ENCODE measurements around the gene GPC6.

Gene GPC6

DNA sequence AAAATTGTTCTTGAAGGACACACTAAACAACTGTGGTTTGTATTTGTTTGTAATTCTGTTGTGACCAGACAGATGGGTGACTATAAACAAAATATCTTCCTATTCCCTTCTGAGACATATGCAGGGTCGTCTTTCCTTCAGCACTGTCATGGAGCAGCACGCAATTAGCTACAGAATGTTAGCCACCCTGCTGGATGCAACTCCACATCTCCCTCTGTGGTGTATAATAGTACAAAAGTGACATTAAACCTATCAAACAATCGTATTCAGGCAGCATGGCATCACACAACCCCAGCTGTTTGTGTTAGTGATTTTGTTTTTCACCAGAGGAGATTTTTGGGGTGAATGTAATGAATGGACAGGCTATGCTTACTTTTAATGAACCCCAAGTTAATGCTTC, 146.2 kb downstream of the GPC6 start:
- no peak for DNase-seq (ENCODE audit: low spot score)

DNA sequence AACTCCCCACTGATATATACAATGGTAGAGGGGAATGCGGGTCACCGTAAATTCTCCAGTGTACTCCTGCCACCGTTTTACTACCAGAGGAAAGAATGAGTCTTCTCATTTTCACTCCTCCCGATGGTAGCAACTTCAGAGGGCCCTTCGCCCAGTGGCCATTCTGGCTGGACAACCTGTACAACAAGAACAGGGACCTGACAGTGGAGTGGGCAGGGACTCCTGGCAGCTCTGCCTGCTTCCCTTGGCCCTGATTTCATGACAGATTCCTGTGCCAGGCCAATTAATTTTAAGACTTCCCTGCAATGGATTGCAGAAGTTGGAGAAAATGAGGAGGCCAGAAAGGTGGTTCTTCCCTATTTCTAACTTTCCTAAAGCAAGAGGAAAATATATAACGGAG, 148.9 kb downstream of the GPC6 start:
- no peak for DNase-seq (ENCODE audit: low spot score)

DNA sequence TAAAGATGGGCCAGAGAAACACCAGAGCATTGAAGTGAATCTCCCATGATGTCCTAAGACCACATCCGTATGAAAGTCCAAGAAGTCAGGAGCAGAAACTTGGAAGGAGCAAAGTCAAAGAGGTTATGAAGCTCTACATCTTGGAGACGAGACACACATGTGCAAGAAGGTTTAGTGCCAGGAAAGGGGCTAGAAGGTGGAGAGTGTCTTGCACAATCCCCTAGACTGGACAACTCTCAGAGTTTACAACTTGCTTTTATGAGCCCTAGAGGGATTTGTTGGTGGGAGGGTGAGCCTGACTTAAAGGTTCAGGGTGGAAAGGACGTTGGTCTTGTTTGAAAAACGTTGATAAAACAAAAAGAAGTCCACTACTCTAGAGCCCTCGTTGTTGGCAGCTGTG, 150.6 kb downstream of the GPC6 start:
- no peak for DNase-seq (ENCODE audit: low spot score)

DNA sequence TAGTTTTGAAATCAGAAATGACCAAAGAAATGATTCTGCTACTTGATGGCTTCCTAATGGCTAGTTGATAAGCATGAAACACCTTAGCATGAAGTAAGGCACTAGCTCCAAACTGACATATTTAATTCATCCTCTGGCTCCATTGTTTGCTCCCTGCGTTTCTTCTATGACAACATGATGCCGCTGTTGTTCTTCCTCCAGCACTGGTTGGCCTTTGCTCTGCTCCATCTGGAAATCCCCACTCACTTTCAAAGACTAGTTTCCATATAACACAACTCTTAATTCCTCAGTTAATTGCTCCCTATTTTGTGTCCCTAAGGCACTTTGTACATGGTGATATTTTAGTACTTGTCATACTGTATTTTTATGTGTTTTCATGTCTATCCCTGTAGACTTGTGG, 151.6 kb downstream of the GPC6 start:
- DNase-seq (ENCODE audit: low spot score): no peak

DNA sequence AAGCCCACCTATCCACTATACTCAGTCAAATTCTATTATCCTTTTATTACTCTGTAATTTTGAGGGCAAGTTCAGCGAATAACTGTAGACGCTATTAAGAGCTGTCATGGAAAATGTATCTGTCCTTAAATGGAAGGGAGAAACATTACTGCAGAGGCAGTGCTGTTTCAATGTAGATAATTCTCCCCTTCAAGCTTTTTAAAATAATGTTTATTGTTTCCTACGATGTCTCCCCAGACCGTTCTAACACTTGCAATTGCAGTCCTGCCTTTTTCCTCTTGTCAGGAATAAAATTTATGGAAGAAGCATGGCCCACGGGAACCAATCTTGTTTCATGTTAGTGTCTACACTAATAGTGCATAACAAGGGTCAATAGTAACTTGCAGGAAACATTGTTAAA, 159.5 kb downstream of the GPC6 start:
- no peak for DNase-seq (ENCODE audit: low spot score)

DNA sequence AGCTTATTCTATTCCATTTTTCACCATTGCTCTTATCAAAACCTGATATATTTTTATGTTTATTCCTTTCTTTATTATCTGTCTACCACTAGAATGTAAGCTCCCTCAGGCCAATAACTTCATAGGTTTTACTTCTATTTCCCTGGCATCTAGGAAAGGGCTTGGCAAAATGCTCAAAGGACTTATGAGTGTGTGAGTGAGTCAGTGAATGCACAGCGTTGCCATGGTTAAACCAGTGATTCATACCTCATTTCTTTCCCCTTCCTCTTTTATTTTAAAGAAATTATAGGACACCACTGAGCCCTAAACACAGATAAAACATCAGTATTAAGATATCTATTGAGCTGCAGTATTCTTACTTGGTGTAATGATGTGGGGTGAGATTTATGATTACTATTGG, 162.1 kb downstream of the GPC6 start:
- DNase-seq (ENCODE audit: low spot score): peak; percentile 37

DNA sequence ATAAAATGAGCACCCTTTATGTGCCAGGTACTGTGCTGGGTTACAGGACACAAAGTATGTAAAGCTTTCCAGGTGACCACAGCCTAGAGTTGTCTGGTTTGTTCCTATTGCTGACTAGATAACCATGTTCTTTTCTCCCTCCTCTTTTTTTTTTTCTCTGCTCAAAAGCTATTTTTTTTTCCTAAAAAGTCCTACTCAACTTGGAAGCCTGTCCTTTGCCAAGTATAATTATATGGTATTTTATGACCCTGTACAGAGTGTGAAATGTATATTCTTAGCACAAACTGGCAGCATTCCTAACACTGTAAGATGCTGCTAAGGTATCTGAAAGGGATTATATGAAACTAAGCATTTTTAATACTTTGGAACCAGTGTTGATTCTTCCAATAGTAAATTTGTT, 171.0 kb downstream of the GPC6 start:
- no peak for DNase-seq (ENCODE audit: low spot score)

DNA sequence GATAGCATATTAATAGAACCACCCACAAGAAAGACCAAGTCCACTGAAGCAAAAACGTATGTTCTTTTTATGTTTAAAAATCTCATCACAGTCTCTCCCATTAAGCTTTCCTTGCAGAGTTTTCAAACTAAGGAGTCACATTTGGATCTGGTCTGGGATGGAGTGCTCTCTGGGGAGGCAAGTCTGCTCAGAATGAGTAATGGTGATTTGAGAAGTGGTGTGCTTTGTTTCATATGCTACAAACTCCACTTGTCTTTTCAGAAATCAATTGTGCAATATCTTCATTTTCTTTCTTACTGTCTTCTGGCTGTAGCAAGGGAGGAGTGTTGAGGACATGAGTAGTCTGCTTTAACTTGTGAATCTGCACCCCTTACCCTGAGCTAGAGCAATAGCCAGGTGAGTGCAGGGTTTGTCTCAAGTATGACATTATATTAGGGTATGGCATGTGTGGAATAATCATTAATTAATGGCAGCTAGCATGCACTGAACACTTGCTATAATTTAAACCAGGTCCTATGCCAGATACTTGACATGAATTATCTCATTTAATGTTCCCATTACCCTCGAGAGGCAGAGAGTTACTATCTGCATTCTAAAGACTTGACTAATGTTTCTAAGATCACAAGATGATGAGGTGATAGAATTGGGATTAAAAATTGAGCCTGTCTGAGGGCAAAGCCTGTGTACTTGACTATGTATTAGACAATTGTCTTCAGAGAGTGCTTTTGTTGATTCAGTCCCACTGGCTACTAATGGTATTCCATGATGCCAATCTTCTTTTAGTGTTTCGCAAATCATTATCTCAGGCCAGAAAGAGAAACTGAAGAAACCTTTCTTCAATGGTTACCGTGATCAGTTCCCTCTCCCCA, 171.8 kb downstream of the GPC6 start:
- DNase-seq (ENCODE audit: low spot score): no peak

DNA sequence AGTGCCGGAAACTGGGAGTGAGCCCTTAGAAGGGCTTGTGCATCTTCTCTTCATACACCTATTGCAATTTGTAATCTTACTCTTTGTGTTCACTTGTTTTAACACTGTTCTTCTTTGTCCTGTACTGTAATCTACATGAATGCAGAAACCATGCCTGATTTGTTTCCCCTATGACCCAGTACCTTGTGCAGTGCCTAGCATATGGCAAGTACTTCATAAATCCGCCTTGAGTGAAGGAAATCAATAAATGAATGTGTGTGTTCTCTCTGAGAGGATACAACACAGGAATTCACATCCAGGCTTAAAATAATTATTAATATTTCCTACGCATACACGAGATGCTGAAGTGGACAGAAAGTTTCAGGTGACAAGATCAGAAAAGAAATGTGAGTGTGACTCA, 172.6 kb downstream of the GPC6 start:
- no peak for DNase-seq (ENCODE audit: low spot score)

DNA sequence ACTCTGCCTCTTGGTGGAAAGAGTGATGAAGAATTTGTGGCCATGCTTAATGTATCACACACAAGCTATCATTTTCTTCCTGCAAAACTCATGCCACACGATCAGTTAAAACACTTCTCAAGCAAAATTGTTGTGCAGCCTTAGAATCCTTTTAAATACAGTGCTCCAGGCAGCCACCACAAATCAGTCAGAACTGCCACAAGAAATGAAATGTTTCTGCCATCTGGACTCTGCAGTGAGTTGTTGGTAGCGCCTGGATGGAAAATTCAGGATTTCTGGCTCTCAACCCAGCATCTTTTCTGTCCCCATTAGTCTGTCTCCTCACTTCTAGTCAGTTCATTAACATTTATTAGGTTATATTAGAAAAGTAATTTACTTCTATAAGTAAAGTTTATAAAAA, 179.5 kb downstream of the GPC6 start:
- DNase-seq (ENCODE audit: low spot score): no peak

DNA sequence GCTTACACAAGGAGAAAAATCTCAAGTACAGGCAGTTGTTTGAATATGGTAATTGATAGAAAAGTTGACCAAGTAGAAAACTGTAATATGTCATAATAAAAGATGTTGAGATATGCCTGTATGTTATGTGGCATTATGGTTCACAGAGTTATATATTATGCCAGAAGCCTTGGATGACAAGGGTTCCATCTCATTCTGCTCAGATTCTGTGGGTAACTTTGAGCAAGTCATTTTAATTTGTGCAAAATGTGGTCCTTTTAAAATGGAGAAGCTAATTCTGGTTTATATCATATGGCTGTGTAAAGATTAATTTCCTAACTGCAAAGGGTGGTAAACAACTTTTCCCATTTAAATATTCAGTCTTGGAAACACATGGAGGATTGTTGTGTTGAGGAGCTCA, 180.9 kb downstream of the GPC6 start:
- DNase-seq (ENCODE audit: low spot score): no peak

DNA sequence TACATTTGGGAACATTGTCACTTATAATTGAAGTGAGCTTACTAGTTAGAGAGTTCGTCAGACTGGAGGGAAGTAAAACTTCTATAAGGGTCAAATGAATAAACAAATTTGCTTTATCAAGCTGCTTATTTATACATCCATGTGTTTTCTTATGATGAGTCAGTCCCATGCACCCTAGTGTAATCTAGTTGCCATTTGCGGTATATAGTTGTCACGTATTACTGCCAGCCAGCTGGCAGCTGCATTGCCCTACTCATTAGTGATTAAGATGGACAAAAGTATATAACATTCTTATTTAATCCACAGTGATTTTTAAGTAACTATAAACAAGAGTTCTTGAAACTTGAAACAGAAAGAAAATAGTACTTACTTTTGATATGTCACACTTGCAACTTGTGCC, 182.4 kb downstream of the GPC6 start:
- no peak for DNase-seq (ENCODE audit: low spot score)

DNA sequence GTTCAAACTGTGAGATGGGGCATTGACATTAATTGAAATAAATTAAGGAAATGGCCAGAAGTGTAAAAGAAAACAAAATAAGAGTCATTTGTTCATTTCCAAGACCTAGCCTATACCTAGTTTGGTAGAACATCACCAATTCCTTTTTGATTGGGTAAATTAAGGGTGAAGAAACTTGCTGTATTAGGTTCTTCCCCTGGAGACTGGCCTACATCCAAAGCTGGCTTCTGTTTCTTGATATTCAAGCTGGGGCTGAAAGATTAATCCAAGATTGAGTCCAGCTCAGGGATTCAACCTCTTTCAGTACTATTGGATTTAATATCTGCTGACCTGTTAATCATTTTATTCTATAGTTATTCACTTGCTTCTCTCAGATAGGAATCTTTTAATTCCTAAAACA, 183.2 kb downstream of the GPC6 start:
- DNase-seq (ENCODE audit: low spot score): no peak

DNA sequence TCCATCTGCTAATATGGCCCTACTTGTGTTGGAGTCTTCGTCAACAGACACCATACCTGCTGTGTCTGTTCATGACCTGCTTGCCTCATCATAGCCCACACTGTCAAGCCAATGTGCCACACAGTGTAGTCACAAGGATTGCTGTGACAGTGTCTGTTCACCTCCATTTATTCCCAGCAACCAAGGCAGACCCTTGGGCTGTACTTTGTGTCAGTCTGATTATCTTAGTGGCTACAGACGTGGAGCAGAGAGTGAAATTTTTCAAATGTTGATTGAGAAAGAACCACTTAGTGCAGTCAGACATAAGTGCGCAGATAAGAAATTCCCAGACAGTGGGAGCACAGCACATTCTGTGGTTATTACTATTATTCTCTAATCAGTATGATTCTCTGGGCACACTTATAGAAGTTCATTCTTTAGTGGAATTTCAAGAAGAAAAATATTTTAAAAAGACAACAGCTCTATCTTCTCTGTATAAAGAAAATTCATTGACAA, 184.6 kb downstream of the GPC6 start:
- no peak for DNase-seq (ENCODE audit: low spot score)

DNA sequence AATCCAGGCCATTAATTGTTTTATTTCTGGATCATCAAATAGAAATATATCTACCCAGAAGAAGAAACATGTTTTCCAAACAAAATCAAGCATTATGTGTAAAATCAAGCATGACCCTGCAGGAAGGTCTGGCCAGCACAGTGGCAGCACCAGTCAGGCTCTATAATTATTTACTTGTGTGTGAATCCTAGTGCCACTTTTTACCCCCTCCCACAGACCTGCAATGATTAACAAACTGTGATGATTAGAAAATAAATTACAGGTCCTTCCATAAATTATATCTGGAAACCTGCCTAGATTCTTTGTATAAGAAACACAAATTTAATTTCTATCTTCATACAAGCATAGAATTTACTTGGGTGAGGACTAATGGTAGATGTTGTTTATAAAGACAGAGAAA, 186.1 kb downstream of the GPC6 start:
- no peak for DNase-seq (ENCODE audit: low spot score)

DNA sequence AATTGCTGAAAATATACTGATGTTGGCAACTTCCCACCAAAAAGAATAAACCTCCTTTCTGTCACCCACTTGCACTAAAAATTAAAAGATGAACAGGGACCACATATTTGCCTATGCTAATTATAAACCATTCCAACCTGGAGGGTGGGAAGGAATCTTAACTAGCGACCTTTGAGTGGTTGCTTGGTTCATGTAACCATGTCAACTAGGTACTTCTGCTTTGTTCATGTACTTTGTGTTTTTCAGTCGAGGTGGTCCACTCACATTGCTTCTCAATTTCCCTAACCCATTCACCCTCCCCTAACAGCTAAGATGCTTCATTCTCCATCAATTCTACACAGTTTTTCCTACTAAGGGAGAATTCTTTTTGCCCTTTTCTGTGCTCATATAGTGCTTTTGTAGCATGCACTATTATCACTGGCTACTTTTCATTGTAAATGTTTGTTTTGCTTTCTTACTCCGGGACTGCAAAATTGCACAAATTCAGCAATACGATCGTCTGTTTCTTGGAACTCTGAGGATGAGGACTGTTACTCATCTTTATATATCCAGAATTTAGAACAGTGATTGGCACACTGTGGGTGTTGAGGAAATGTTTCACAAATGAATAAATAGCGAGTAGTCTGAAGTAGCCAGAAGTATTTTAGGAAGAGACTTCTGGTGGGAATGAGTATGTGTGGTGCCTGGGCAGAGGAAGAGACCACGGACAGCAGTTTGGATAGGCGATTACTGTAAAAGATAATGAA, 187.5 kb downstream of the GPC6 start:
- no peak for DNase-seq (ENCODE audit: low spot score)

DNA sequence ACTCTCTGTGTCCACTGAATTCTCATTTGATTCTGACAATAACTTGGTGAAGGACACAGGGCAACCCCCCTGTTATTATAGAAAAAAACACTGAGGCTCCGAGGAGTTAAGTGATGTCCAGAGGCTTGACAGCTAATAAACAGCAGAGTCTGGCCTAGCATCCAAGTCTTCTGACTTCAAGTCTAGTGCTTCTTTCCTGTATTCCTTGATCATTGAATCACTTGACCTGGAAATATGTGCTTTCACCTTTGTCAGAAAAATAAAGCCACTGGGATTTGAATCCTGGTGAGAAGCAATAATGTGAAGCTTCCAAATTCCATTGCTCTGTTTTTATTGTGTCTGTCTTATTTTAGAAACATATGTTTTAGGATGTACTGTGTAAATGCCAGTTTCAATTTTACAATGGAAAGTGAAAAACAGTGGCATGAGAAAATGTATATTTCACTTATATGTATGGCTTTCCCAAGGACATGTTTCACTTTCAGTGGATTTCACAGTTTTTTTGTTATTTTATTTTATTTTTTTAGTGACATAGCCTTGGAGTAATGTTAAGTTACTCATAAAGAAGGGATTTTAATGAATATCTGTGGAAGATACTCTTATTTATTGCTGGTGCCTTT, 190.2 kb downstream of the GPC6 start:
- no peak for DNase-seq (ENCODE audit: low spot score)

DNA sequence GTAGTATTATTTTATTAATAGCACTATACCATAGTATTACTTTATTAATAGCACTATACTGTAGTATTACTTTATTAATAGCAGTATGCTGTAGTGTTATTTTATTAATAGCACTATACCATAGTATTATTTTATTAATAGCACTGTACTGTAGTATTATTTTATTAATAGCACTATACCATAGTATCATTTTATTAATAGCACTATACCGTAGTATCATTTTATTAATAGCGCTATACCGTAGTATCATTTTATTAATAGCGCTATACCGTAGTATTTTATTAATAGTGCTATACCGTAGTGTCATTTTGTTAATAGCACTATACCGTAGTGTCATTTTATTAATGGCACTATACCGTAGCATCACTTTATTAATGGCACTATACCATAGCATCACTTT, 191.8 kb downstream of the GPC6 start:
- DNase-seq (ENCODE audit: low spot score): no peak

DNA sequence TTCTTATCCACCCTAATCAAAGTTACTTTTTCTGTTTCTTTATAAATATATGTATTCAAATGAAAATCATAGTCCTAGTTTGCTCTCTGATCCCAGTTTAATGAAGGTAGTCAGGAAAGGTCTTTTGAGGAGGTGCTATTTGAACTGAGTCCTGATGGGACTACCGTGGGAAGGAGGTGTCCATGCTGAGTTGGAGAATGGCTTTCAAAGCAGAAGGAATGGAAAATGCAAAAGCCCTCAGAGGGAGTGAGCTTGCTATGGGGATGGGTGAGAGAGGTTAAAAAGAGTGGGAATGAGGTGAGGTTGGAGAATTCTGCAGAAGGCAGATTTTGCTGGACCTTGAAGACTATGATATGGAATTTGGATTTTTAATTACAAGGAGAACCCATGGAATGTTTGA, 193.6 kb downstream of the GPC6 start:
- no peak for DNase-seq (ENCODE audit: low spot score)

DNA sequence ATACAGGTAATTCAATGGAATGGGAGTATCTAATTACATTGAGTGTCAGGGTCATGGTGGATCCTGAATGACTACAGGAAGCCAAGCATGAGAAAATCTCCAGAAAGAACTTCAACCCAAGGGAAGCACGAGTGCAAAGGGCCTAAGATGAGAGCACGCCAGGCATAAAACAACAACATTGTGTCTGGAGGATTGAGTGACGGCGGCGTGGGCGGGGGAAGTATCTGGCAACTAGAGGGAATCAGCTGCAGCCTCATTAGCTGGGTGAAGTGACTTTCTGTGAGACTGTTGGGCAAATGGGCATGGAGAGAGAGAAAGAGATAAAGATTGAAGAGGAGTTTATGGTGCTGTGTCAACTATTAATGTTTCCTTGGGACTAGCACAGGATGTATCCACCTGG, 194.3 kb downstream of the GPC6 start:
- no peak for DNase-seq (ENCODE audit: low spot score)

DNA sequence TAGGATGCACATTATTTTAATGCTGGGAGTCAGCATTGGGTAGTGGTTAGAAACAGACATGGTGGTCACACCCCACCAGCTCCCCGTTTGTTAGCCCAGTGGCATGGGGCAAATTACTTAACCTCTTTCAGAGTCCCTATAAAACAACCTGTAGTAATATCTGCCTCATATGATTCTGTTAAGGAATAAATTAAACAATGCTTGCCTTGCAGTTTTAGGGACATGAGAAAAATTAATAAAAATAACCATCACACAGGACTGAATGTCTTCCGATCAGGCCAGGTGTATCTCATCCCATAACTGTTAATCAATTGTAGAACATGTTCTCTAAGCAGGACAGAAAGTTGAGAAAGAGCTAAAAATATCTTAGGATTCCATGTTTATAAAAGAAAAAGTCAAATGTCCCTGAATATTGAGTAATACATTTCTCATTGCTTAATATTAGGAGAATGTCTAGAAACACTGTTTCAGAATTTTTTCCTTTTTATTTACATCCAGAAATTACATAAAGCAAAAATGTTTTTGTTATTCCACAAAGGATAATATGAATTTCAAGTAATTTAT, 196.5 kb downstream of the GPC6 start:
- no peak for DNase-seq (ENCODE audit: low spot score)

DNA sequence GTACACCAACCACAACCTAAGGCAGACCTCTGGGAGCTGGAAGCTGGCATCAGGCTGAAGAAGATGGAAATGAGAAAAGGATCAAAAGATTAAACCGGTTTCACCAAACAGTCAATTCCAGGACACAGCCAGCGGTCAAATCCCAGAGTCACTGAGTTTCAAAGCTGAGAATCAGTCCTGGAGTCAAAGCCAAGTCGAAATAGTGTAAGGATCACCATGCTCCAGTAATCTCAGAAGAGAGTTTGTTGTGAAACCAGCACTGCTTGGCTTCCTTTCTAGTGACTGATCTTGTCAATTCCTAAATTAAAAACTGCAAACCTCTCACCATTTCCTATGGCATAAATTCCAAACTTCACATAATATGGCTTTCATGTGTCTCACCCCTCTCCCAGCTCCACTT, 198.8 kb downstream of the GPC6 start:
- DNase-seq (ENCODE audit: low spot score): no peak

DNA sequence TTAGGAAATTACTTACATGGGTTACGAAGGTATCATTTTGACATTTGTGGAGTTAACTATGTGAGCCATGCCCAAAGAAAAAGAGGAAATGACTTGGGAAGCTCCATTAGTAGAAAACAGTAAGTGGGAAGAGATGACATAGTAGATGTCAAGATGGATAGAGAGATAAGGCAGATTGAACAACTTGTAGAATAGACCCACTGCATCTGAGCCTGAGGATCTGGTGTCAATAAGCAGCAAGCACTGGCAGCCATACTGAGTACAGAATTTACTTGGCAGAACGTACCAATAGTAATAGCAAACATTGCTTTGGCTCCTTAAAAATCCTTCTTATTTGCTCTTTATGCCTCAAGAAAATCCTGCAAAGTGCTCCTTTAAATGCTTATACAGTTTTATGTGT, 203.8 kb downstream of the GPC6 start:
- no peak for DNase-seq (ENCODE audit: low spot score)

Measured in RKO (cell line).